HG02943 (cell line): ENCODE measurements around the gene FZD7.

Experiments
- ATAC-seq: cut with Tn5 transposase; IDR thresholded peaks from one replicate; pipeline ENCODE4 v1.9.1; 2021; ENCODE audit warnings: mild to moderate bottlenecking, low read depth, moderate library complexity; ENCODE audit not compliant: unreplicated experiment

The FZD7 gene

DNA sequence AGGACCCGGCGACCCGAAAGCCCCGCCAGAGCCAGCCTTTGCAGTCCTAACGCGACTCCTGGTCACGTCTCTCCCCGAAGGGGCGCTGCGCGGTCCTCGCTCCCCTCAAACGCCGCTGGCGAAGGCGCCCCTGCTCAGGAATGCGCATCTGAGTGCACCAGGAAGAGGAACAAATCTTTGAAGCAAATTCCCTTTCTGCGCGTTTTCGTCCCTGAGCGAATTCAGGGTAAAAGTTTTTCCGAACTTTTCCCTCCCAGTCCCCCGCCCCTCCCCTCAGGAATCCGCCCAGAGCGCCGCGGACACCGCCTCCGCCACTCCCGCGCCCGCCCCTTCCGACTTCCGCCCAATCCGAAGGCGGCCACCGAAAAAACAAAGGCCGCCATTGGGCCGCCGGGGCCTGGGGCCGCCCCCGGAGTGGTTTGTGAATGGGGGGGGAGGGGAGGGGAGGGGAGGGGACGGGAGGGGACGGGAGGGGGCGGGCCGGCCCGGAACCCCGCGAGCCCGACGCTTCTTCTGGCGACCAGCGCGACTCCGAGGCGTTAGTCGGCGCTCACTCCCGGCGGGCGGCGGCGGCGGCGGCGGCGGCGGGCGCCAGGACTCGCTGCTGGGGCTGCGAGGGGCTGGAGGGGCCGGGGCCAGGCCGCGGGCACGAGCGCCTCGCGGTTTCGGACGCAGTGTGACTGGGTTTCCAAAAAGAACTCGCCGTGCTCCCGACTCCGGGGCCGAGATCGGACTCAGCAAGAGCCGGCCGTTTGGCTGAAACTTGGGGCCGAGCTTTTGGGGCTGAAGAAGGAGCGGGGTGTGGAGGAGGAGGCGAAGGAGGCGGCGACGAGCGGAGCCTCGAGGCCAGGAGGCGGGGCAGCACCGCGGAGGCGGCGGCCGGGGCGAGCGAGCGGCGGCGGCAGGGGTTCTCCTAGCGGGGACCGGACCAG, at the start of gene FZD7:
TSS of gene FZD7 (plus strand) at position 539 of the 932 bp plus-strand sequence. CDS start 793 bp downstream, outside the sequence.
- ATAC-seq: peak; percentile 77

DNA sequence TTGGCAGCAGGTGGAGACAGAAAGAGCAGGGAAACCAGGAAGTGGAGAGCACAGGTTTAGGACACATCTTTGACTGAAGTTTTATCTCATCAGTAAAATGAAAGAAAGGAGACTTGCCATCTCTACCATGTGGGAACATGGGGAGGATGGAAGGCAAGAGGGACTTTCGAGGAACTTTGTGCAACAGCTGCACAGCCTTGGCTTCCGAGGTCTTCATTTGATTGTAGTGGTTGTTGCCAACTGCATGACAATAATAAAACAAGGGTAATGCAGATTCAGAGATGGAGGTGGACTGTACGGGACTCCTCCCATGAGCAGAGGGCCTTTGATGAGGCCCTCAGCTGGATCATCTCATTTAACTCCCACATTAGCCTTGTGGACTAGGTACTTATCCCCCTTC, 49.3 kb upstream of the FZD7 start:
- no peak for ATAC-seq

DNA sequence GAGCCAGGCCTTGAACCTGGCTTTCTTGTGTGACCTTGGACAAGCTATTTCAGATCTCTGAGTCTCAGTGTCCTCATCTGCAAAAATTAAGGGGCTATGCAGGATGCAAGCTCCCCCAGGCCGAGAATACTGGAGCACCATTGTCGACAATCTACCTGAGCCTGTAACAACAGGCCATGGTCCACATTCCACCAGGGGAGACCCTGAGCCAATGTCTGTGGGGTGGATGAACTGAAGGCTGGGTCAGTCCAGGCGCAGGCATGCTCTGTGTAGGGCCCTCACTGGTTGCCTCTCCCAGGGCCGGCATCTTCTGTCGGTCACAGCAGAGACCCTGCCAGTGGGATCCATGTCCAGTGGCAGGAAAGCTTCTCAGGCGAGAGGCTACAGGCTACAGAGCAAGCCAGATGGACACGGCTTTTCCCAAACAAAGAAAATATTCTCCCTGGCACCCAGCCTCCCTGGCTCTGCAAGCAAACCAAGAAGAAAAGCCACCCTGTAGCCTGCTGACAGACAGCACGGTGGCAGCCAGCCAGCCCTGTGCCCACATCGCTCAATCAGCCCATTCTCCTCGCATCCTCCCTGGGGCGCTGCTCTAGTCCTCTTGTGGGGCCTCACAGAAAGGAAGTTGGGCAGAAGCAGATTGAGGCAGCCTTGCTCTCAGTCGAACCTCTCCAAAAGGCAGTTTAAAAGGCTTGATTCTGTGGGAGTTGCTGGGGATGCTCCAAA, 48.7 kb upstream of the FZD7 start:
- no peak for ATAC-seq

DNA sequence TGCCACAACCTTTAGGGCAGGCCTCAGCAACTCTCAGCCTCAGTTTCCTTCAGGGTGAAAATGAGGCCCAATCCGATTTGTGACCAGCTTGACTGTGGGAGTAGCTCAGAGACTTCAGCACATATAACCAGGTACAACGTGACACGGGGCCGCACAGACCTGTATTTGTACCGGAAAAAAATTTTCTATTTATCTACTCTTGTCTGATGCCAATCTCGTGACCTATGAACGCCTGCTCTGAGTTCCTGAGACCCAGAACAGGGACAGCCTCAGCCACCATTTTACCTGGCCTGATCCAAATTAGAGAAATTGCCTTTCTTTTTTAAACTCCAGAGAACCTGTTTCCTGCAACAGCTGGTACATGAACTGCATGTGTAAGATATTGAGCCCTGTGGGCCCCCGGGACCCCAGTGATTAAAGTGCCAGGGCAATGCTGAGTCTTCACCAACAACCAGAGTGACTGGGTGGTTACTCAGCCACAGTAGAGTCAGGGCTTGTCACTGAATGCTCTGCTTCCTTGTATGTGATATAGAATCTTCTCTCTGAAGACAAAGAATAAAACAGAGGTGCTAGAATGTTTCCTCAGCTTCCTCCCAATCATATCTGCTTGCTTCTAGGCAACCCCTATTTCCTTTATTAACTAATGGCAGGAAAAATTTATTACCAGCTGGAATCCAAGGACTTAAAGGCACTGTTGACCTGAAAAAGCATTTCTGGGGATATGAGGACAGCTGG, 47.8 kb upstream of the FZD7 start:
- ATAC-seq: no peak

DNA sequence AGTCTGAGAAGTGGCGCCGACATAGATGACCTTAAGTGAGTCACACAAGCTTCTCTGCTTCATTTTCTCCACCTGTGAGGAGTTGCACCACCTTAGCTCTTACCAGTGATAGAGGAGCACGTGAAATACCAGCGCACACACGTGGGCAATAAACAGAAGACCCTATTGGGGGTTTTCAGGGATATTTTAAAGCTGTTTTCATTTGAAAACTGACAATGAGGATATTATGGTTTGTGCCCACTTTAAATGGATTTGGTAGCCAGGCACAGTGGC, 47.3 kb upstream of the FZD7 start:
- ATAC-seq: no peak

DNA sequence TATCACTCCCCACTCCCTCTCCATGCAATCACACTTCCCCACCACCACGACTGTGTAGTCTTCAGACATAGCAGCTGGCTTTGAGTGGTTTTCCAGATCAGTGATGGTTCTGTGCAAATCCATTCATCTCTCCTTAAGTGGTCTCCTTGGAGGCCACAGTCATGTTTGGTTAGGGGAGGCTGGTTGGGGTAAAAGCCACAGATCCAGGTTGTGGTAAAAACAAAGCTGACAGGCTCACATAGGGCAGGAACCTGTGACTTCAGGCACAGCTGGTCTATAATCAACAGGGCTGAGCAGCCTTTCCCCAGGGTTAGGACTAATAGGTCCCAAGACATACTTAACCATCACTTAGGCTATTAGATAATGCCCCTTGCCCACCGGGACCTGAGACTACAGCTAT, 46.2 kb upstream of the FZD7 start:
- ATAC-seq: no peak

DNA sequence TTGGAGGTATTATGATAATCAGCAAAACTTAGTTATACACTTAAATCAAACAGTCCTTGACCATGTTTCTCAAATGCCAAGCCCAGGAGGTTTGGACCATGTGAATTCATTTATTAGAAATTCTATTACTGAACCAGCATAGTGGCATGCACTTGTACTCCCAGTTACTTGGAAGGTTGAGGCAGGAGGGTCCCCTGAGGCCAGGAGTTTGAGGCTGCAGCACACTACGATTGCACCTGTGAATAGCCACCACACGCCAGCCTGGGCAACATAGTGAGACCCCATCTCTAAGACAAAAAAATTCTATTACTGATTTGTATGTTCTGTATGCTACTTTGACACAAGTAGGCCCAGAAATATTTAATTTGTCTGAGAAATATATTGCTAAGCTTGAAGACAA, 43.6 kb upstream of the FZD7 start:
- ATAC-seq: no peak

DNA sequence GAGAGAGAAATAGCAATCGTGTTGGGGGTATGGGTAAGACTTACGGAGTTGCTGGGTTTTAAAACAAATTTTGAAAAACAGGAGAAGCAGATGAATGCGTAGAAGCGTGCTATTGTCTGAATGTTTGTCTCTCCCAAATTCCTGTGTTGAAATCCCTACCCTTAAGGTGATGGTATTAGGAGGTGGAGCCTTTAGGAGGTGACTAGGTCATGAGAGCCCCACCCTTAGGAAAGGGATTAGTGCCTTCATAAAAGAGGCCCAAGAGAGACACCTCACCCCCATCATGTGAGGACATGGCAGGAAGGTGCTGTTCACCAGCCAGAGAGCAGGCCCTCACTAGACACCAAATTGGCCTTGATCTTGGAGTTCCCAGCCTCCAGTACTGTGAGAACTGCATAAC, 40.7 kb upstream of the FZD7 start:
- no peak for ATAC-seq

DNA sequence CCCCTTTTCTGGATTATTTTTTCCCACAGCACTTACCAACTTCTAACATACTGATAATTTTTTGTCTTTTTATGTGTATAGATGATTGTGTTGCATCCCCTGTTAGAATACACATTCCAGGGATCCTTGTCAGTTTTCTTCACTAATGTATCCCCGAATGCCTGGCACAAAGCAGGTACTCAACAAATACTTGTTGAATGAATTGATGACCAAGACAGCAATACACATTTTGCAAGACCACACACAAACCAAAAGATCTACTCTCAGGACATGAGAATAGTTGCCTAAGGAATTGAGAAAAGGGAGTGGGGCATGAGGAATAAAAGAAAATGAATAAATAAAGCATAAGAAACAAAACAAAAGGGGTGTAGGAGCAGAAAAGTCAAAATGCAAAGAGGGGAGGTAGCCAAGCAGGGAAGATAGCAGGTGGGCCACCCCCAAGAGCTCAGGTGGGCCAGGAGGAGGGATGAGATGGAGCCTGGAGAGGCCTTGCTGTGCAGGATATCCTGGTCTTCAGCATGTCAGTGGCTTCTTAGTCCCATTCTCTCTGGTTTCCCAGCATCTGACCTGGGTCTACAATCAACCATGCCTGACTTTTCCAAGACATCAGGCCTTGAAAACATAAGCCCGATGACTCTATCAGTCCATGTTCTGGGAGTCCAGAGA, 38.5 kb upstream of the FZD7 start:
- ATAC-seq: no peak

DNA sequence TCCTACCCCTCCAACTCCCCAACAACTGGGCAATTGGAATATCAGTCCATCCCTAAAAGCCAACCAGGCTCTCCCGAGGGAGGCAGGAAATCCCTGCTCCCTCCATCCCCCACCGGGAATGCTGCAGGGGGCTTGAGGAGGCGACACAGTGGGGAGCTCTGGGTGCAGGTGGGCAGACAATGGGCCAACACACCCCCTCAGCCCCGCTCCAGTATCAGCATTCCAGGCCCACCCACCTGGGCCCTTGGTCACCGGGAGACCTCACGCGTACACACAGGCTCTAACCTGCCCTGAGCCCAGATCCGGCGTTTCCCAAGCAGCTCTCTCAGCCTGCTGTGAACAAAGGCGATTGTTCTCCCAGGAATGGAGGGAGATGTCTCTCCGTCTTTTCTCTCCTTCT, 37.6 kb upstream of the FZD7 start:
- no peak for ATAC-seq

DNA sequence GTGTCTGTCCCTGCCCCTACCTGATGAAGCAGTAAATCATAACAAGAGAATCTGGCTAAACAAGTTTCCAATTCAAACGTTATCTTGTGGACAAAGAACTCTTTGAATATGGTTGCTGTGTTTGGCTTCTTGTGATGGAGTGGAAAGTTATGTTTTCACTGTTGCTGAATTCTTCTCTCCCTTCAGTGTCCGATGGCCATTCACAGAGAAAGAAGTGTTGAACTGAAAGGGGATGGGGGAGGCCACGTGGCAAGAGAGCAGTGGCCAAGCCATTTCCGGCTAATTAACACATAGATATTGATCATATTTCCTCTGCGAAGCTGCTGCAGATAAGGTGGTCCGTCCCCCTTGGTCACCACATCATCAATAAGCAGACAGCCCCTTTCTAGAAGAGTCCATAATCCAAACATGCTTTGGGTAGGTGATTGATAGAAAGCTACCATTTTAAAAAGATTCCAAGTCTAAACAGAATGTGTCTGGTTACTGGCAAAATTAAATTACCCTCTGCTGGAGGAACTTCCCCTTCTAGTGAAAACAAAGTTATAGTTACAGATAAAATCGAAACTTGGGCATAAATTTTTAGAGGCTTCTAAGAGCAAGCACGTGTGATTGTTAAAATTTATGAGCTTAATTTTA, 36.9 kb upstream of the FZD7 start:
- no peak for ATAC-seq

DNA sequence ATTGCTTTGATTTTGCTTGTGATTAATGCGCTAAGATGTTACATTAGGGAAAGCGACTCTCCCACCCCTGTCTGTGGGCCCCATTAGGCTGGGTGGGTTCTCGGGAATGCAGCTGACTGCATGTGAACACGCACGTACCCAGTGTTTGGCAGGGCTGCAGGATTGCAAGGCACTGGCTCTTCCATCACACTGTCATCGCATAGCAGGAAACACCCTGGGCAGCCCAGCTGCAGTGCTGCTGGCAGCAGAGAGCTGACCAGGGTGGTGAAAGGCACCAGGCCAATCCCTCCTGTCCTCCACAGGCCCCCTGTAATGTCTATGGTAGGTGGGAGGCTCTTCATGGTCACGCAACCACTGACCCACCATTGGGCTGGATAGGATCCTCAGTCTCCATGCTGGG, 34.4 kb upstream of the FZD7 start:
- no peak for ATAC-seq

DNA sequence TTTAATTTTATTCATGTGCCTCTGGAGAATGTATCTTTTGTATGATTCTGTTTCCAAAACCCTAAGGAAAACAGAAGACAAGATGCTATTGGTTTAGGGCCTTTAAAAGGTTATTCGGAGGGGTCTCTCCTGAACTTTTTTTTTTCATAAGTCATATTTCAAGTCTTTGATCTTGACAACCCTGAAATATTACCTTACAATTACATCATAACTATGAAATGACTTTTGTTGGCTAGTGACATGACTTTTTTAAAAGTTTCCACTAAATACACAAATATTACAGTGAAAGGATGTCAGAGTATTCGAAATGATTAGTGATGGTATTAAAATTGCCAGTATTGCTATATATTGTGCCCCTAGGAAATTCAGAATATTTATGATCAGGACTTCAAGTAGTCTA, 31.8 kb upstream of the FZD7 start:
- no peak for ATAC-seq

DNA sequence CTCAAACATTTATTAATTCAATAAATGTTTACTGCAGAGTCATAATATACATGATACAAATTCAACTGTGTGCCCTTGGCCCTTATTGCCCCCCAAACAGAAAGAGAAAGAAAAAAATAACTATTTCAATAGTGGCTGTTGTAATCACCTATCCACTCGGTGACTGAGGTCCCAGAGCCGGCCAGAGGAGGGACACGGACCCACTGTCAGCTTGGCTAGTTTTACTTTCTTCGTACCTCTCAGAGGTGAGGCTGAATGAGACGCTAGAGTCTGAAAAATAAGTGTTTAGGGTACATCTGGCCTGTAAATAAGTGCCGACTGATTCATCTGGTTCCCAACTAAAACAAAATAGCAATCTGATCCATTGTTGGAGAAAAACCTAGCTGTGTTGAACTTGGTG, 31.3 kb upstream of the FZD7 start:
- no peak for ATAC-seq

DNA sequence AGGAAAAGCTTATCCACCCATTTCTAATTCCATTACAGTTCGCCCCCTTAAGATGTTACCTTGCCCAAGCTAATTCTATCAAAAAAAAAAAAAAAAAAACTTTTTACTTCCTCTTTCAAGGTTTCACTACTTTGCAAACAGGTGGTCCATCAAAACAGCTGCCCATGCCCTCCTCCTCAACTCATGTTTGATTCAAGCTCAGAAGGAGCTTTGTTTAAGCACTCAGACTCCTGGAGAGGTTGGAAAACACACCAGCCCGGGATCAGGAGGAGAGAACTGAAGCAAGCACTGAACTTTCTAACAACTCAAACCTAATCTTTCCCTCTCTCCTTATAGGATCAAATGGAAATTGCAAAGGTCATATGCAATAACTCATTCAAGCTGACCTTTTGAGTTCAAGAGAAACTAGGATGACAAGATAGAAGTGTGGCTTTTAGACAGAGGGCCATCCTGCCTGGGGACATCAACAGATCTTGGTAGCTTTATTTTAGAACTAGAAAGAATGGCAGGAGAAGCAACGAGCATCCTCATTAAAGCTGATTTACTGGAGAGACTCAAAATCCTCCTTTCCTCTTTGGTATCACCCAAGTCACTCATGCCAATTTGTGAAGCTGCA, 28.3 kb upstream of the FZD7 start:
- ATAC-seq: no peak

DNA sequence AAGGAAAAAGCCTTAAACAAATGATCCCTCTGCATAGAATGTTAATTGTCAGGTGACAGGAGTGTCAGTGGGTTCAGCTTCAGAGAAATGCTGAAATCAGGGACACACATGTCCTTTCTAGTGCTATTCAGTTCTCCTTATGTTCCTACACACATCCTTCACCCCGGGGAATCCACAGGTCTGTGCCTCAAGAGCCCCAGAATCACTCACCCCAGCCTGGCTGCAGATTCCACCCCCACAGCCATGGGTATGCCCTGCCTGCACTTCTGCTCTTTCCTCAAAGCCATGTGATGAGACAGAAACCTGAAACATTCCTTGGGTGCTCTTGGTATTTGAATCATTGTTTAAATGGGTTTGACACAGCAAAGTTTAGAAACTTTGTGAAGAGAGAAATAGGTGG, 27.4 kb upstream of the FZD7 start:
- no peak for ATAC-seq

DNA sequence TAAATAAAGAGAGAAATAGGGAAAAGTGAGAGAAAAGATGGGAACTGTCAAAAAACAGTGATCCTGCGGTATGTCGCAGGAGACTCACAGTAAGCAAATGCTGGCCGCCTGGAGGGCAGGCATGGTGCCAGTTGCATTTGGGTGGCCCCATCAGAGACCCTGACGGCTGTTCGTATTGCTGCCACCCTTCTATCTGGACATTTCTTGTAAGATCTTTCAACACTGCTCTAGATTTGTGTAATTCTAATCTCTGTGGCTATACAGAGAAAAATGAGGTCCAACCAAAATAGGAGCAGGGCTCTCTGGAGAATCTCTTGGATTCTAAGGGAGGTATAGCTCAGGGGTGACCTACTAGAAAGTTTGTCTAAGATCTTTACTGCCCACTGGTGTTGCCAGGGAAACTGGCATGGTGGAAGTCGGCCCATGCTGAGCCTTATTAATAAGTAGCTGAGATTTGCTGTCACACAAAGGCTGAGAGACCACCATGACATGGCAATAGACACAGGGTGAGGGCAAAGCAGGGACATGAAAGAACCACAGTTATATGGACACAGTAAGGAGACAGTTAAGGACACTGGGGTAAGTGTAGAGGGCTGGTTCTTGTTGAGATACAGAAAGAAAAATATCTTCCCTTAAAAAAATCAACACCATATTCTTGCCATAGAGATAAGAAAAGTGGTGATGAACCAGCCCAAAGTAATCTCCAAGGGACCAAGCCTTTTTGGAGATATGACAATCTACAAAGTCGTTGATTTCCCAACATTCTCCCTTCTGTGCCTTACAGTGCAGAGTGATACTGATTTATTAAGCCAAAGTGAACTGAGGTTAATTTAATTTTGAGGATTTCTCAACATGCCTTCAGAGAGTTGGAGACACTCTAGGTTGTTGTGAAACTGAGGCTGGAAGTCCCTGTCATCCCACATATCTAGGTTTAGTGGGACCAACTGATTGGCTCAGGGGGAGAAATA, 26.4 kb upstream of the FZD7 start:
- no peak for ATAC-seq

DNA sequence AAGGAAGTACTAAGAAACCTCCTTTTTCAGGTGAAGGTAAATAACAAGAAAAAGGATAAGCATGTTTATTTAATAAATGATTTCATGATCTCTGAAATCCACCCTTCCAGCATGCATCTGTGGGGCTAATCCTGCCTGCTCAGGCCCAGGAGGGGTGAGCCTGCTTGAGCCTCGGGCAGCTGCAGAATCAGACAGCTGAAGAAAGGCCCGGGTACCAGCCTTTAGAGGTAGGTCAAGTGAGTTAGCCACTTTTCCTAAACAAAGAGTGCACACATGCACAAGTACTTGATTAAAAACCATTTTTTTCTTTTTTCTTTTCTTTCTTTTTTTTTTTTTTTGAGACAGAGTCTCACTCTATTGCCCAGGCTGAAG, 25.7 kb upstream of the FZD7 start:
- no peak for ATAC-seq

DNA sequence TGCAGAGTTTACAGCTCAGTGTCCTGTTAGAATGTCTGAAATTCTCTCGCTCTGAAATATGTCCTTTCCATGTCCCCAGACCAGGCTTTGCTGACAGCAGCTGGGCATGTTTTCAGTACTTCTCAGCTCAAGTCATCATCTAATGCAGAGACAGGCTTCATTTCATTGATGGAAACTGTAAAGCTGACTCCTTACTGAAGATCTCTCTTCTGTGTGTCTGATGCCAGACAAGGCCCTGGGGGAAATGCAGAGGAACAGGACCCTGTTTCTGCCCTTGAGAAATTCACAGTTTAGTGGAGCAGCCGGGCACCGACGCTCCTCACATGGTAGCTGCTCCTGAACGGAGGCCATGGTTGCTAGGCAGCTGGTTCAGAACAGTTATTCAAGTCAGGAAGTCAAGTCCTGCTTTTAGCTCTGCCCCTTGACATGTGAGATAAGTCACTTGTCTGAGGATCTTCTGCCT, 24.6 kb upstream of the FZD7 start:
- no peak for ATAC-seq
